HEK293 (cell line): ENCODE measurements around the gene PPP6R1.

ENCODE experiments used
- HOXC10 ChIP-seq: sonication (generic); formaldehyde crosslinking; IDR thresholded peaks from 2 replicates; pipeline ENCODE4 v1.8.1; 2023; ENCODE audit warnings: mild to moderate bottlenecking, missing genetic modification reagents
- HOXD13 ChIP-seq: sonication (generic); formaldehyde crosslinking; IDR thresholded peaks from 2 replicates; pipeline ENCODE4 v1.8.0; 2022; ENCODE audit warnings: missing genetic modification reagents, borderline replicate concordance
- KLF1 ChIP-seq: fragments of 450-650 bp; formaldehyde crosslinking; IDR thresholded peaks from 2 replicates; pipeline ENCODE4 v1.5.1; 2016; ENCODE audit warnings: missing biosample characterization, missing genetic modification characterization
- KLF7 ChIP-seq: fragments of 450-650 bp; formaldehyde crosslinking; IDR thresholded peaks from 2 replicates; pipeline ENCODE4 v1.5.1; 2016; ENCODE audit warnings: missing biosample characterization, missing genetic modification characterization, borderline replicate concordance
- SCRT2 ChIP-seq: fragments of 450-650 bp; formaldehyde crosslinking; IDR thresholded peaks from 2 replicates; pipeline ENCODE4 v1.5.1; 2016; ENCODE audit warnings: missing biosample characterization, missing genetic modification characterization
- YY1 ChIP-seq: fragments of 450-650 bp; formaldehyde crosslinking; IDR thresholded peaks from 2 replicates; pipeline ENCODE4 v1.5.1; 2018; ENCODE audit warnings: missing biosample characterization, missing genetic modification characterization
- YY2 ChIP-seq: fragments of 450-650 bp; formaldehyde crosslinking; IDR thresholded peaks from 2 replicates; pipeline ENCODE4 v1.5.1; 2016; ENCODE audit warnings: missing biosample characterization, missing genetic modification characterization
- ZBTB48 ChIP-seq: fragments of 450-650 bp; formaldehyde crosslinking; IDR thresholded peaks from 2 replicates; pipeline ENCODE4 v1.5.1; 2016; ENCODE audit warnings: missing biosample characterization, missing genetic modification characterization
- ZBTB8A ChIP-seq: fragments of 450-650 bp; formaldehyde crosslinking; IDR thresholded peaks from 2 replicates; pipeline ENCODE4 v1.5.1; 2016; ENCODE audit warnings: missing biosample characterization, missing genetic modification characterization
- ZNF19 ChIP-seq: fragments of 450-650 bp; formaldehyde crosslinking; IDR thresholded peaks from 2 replicates; pipeline ENCODE4; 2016; ENCODE audit warnings: missing biosample characterization, missing genetic modification characterization, low read depth
- ZNF211 ChIP-seq: fragments of 450-650 bp; formaldehyde crosslinking; IDR thresholded peaks from 2 replicates; pipeline ENCODE4 v1.5.1; 2016; ENCODE audit warnings: low read depth, missing biosample characterization, missing genetic modification characterization
- ZNF341 ChIP-seq: fragments of 450-650 bp; formaldehyde crosslinking; IDR thresholded peaks from 2 replicates; pipeline ENCODE4; 2016; ENCODE audit warnings: low read depth, missing biosample characterization, missing genetic modification characterization
- ZNF350 ChIP-seq: fragments of 450-650 bp; formaldehyde crosslinking; IDR thresholded peaks from 2 replicates; pipeline ENCODE4 v1.5.0; 2017; ENCODE audit warnings: missing biosample characterization, mild to moderate bottlenecking, missing genetic modification characterization
- ZNF366 ChIP-seq: fragments of 450-650 bp; formaldehyde crosslinking; conservative IDR thresholded peaks from 2 replicates; pipeline ENCODE4 v1.5.1; 2016; ENCODE audit warnings: missing biosample characterization, missing genetic modification characterization
- ZNF404 ChIP-seq: fragments of 450-650 bp; formaldehyde crosslinking; IDR thresholded peaks from 2 replicates; pipeline ENCODE4 v1.5.1; 2017; ENCODE audit warnings: missing biosample characterization, missing genetic modification characterization
- ZNF510 ChIP-seq: fragments of 450-650 bp; formaldehyde crosslinking; IDR thresholded peaks from 2 replicates; pipeline ENCODE4 v1.5.1; 2018; ENCODE audit warnings: mild to moderate bottlenecking, missing genetic modification characterization, missing biosample characterization; ENCODE audit not compliant: insufficient replicate concordance
- ZNF521 ChIP-seq: fragments of 450-650 bp; formaldehyde crosslinking; IDR thresholded peaks from 2 replicates; pipeline ENCODE4 v1.5.1; 2017; ENCODE audit warnings: missing biosample characterization, mild to moderate bottlenecking, missing genetic modification characterization
- ZNF596 ChIP-seq: fragments of 450-650 bp; IDR thresholded peaks from 2 replicates; pipeline ENCODE4 v1.5.0; 2018; ENCODE audit warnings: missing biosample characterization, mild to moderate bottlenecking, missing genetic modification characterization, moderate library complexity
- ZSCAN30 ChIP-seq: fragments of 450-650 bp; IDR thresholded peaks from 2 replicates; pipeline ENCODE4 v1.5.1; 2018; ENCODE audit warnings: missing biosample characterization, mild to moderate bottlenecking, missing genetic modification characterization, moderate library complexity
- TF ChIP-seq, protein P1 (sequence below): fragments of 450-650 bp; formaldehyde crosslinking; optimal IDR thresholded peaks from 2 replicates; pipeline ENCODE3; 2016; ENCODE audit warnings: missing biosample characterization, mild to moderate bottlenecking, missing genetic modification characterization
- TF ChIP-seq, protein P2 (sequence below): fragments of 450-650 bp; formaldehyde crosslinking; IDR thresholded peaks from 2 replicates; pipeline ENCODE4 v1.5.1; 2017; ENCODE audit warnings: missing biosample characterization, missing genetic modification characterization
- TF ChIP-seq, protein P3 (sequence below): fragments of 450-650 bp; formaldehyde crosslinking; IDR thresholded peaks from 2 replicates; pipeline ENCODE4 v1.5.1; 2016; ENCODE audit warnings: missing biosample characterization, missing genetic modification characterization
- TF ChIP-seq, protein P4 (sequence below): fragments of 450-650 bp; formaldehyde crosslinking; IDR thresholded peaks from 2 replicates; pipeline ENCODE4 v1.5.1; 2016; ENCODE audit warnings: missing biosample characterization, missing genetic modification characterization, borderline replicate concordance
- TF ChIP-seq, protein P5 (sequence below): fragments of 450-650 bp; formaldehyde crosslinking; IDR thresholded peaks from 2 replicates; pipeline ENCODE4 v1.5.1; 2016; ENCODE audit warnings: missing biosample characterization, missing genetic modification characterization, low read depth
- TF ChIP-seq, protein P6 (sequence below): fragments of 450-650 bp; formaldehyde crosslinking; IDR thresholded peaks from 2 replicates; pipeline ENCODE4 v1.5.1; 2017; ENCODE audit warnings: missing biosample characterization, missing genetic modification characterization
- TF ChIP-seq, protein P7 (sequence below): fragments of 450-650 bp; formaldehyde crosslinking; IDR thresholded peaks from 2 replicates; pipeline ENCODE4 v1.5.1; 2016; ENCODE audit warnings: missing biosample characterization, missing genetic modification characterization, low read depth

PPP6R1 gene

DNA sequence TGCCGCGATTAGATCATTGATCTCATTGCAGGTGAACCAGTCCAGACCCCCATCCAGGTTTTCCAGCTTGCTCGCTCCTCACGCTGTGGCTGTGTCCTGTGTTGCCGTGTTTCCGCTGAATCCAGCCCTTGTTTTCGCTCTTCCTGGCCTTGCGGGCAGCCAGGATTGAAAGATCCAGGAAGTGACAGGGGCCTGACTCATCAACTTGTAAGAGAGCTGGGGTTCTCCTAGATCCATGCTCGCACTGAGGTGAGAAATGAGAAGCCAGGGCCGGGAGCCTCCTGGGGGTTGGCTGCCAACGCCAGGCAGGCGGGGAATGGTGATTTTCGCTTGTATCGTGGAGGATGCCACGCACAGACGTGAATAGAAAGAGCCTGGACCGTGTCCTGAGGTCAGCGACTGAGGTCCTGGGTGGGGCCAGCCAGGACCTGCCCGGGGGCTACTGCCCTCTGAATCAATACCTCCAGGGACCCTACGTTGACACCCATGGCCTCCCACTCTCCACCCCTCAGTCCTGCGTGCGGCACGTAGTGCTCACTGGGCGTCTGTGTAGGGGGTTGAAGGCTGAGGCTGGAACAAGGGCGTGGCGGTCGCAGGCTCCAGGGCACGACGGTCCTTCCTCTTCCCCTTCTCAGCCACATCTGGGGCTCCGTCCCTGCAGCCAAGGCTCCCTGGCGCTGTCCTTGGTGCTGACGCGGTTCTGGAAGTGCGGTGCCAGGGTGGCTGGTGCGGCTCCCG, 42.2 kb downstream of the PPP6R1 start (continued):
- TF ChIP-seq YY1 (no peak), ZSCAN30 (tag by site-specific recombination) (peak; percentile 87), HOXD13 (CRISPR knock-in tag) (peak; percentile 91), ZNF19 (tag by site-specific recombination) (no peak), ZNF404 (no peak), ZNF510 (tag by site-specific recombination) (no peak), HOXC10 (CRISPR knock-in tag) (peak; percentile 98), ZNF366 (tag by site-specific recombination) (peak; percentile 81), ZNF521 (tag by site-specific recombination) (no peak), KLF1 (tag by site-specific recombination) (peak; percentile 49), ZNF350 (tag by site-specific recombination) (peak; percentile 50; the same call in 1 of the 2 replicates), KLF7 (peak; percentile 83; the same call in 1 of the 2 replicates), ZBTB48 (tag by site-specific recombination) (peak; percentile 74), ZNF596 (tag by site-specific recombination) (no peak), SCRT2 (peak; percentile 94), YY2 (peak; percentile 75), ZNF341 (tag by site-specific recombination) (peak; percentile 73; the same call in 1 of the 2 replicates), ZBTB8A (tag by site-specific recombination) (peak; percentile 82), ZNF211 (tag by site-specific recombination) (no peak)
- TF ChIP-seq, protein P1, sequence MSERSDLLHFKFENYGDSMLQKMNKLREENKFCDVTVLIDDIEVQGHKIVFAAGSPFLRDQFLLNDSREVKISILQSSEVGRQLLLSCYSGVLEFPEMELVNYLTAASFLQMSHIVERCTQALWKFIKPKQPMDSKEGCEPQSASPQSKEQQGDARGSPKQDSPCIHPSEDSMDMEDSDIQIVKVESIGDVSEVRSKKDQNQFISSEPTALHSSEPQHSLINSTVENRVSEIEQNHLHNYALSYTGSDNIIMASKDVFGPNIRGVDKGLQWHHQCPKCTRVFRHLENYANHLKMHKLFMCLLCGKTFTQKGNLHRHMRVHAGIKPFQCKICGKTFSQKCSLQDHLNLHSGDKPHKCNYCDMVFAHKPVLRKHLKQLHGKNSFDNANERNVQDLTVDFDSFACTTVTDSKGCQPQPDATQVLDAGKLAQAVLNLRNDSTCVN (tag by site-specific recombination) = peak; percentile 29
- TF ChIP-seq, protein P2, sequence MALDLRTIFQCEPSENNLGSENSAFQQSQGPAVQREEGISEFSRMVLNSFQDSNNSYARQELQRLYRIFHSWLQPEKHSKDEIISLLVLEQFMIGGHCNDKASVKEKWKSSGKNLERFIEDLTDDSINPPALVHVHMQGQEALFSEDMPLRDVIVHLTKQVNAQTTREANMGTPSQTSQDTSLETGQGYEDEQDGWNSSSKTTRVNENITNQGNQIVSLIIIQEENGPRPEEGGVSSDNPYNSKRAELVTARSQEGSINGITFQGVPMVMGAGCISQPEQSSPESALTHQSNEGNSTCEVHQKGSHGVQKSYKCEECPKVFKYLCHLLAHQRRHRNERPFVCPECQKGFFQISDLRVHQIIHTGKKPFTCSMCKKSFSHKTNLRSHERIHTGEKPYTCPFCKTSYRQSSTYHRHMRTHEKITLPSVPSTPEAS (tag by site-specific recombination) = peak; percentile 41; the same call in 1 of the 2 replicates
- TF ChIP-seq, protein P3, sequence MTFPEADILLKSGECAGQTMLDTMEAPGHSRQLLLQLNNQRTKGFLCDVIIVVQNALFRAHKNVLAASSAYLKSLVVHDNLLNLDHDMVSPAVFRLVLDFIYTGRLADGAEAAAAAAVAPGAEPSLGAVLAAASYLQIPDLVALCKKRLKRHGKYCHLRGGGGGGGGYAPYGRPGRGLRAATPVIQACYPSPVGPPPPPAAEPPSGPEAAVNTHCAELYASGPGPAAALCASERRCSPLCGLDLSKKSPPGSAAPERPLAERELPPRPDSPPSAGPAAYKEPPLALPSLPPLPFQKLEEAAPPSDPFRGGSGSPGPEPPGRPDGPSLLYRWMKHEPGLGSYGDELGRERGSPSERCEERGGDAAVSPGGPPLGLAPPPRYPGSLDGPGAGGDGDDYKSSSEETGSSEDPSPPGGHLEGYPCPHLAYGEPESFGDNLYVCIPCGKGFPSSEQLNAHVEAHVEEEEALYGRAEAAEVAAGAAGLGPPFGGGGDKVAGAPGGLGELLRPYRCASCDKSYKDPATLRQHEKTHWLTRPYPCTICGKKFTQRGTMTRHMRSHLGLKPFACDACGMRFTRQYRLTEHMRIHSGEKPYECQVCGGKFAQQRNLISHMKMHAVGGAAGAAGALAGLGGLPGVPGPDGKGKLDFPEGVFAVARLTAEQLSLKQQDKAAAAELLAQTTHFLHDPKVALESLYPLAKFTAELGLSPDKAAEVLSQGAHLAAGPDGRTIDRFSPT (tag by site-specific recombination) = peak; percentile 70
- TF ChIP-seq, protein P4, sequence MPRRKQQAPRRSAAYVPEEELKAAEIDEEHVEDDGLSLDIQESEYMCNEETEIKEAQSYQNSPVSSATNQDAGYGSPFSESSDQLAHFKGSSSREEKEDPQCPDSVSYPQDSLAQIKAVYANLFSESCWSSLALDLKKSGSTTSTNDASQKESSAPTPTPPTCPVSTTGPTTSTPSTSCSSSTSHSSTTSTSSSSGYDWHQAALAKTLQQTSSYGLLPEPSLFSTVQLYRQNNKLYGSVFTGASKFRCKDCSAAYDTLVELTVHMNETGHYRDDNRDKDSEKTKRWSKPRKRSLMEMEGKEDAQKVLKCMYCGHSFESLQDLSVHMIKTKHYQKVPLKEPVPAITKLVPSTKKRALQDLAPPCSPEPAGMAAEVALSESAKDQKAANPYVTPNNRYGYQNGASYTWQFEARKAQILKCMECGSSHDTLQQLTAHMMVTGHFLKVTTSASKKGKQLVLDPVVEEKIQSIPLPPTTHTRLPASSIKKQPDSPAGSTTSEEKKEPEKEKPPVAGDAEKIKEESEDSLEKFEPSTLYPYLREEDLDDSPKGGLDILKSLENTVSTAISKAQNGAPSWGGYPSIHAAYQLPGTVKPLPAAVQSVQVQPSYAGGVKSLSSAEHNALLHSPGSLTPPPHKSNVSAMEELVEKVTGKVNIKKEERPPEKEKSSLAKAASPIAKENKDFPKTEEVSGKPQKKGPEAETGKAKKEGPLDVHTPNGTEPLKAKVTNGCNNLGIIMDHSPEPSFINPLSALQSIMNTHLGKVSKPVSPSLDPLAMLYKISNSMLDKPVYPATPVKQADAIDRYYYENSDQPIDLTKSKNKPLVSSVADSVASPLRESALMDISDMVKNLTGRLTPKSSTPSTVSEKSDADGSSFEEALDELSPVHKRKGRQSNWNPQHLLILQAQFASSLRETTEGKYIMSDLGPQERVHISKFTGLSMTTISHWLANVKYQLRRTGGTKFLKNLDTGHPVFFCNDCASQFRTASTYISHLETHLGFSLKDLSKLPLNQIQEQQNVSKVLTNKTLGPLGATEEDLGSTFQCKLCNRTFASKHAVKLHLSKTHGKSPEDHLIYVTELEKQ (tag by site-specific recombination) = peak; percentile 66
- TF ChIP-seq, protein P5, sequence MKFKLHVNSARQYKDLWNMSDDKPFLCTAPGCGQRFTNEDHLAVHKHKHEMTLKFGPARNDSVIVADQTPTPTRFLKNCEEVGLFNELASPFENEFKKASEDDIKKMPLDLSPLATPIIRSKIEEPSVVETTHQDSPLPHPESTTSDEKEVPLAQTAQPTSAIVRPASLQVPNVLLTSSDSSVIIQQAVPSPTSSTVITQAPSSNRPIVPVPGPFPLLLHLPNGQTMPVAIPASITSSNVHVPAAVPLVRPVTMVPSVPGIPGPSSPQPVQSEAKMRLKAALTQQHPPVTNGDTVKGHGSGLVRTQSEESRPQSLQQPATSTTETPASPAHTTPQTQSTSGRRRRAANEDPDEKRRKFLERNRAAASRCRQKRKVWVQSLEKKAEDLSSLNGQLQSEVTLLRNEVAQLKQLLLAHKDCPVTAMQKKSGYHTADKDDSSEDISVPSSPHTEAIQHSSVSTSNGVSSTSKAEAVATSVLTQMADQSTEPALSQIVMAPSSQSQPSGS (tag by site-specific recombination) = peak; percentile 86
- TF ChIP-seq, protein P6, sequence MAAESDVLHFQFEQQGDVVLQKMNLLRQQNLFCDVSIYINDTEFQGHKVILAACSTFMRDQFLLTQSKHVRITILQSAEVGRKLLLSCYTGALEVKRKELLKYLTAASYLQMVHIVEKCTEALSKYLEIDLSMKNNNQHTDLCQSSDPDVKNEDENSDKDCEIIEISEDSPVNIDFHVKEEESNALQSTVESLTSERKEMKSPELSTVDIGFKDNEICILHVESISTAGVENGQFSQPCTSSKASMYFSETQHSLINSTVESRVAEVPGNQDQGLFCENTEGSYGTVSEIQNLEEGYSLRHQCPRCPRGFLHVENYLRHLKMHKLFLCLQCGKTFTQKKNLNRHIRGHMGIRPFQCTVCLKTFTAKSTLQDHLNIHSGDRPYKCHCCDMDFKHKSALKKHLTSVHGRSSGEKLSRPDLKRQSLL (tag by site-specific recombination) = peak; percentile 77
- TF ChIP-seq, protein P7, sequence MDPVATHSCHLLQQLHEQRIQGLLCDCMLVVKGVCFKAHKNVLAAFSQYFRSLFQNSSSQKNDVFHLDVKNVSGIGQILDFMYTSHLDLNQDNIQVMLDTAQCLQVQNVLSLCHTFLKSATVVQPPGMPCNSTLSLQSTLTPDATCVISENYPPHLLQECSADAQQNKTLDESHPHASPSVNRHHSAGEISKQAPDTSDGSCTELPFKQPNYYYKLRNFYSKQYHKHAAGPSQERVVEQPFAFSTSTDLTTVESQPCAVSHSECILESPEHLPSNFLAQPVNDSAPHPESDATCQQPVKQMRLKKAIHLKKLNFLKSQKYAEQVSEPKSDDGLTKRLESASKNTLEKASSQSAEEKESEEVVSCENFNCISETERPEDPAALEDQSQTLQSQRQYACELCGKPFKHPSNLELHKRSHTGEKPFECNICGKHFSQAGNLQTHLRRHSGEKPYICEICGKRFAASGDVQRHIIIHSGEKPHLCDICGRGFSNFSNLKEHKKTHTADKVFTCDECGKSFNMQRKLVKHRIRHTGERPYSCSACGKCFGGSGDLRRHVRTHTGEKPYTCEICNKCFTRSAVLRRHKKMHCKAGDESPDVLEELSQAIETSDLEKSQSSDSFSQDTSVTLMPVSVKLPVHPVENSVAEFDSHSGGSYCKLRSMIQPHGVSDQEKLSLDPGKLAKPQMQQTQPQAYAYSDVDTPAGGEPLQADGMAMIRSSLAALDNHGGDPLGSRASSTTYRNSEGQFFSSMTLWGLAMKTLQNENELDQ (tag by site-specific recombination) = no peak
